GM12878 (cell line): ENCODE measurements around the gene PPP1R10. TPM values are rescaled to one million over a fixed set of nuclear protein-coding genes. Genes with fewer than 3 reads are reported as not detected.

Experiments
- CBFB ChIP-seq: IDR thresholded peaks from 2 replicates; pipeline ENCODE4 v1.6.1; 2016; ENCODE audit warnings: antibody characterized with exemption, low read depth
- CBX5 ChIP-seq: sonication (generic); IDR thresholded peaks from 2 replicates; pipeline ENCODE4 v1.6.1; 2016; ENCODE audit warnings: low read depth, moderate library complexity, mild to moderate bottlenecking, inconsistent platforms
- ETV6 ChIP-seq, 2 experiments: fragments of 450-650 bp in 1 of 2; IDR thresholded peaks in 1 of 2; conservative IDR thresholded peaks in 1 of 2; 2 replicates each; pipeline ENCODE4 v1.6.1; 2014; ENCODE audit warnings: antibody characterized with exemption in 1 of 2, borderline replicate concordance in 1 of 2, low read depth in 1 of 2, mild to moderate bottlenecking in 1 of 2, moderate library complexity in 1 of 2
- IRF4 ChIP-seq: IDR thresholded peaks from 2 replicates; pipeline ENCODE4 v1.6.1; 2011; ENCODE audit warnings: low read depth, low read length
- JUNB ChIP-seq: IDR thresholded peaks from 2 replicates; pipeline ENCODE4 v1.6.1; 2016; ENCODE audit warnings: antibody characterized with exemption, mild to moderate bottlenecking
- KAT2A ChIP-seq: conservative IDR thresholded peaks from 2 replicates; pipeline ENCODE4 v1.6.1; 2011; ENCODE audit warnings: low read depth, low read length; ENCODE audit not compliant: control insufficient read depth
- NRF1 ChIP-seq: conservative IDR thresholded peaks from 2 replicates; pipeline ENCODE4 v1.6.1; 2011; ENCODE audit warnings: mild to moderate bottlenecking, low read depth, low read length, improper control_type of control experiment
- SMARCA5 ChIP-seq: fragments of 450-650 bp; IDR thresholded peaks from 2 replicates; pipeline ENCODE4 v1.6.1; 2017; ENCODE audit warnings: mild to moderate bottlenecking
- SRF ChIP-seq, 2 experiments: IDR thresholded peaks; 2 replicates each; pipeline ENCODE4 v1.6.1; 2011; ENCODE audit warnings: low read depth in 2 of 2, low read length in 2 of 2, mild to moderate bottlenecking in 1 of 2, moderate library complexity in 1 of 2
- STAT3 ChIP-seq: IDR thresholded peaks from 2 replicates; pipeline ENCODE4 v1.6.1; 2011; ENCODE audit warnings: low read depth, low read length, improper control_type of control experiment
- polyA plus RNA-seq, 11 experiments: library from polyadenylated mRNA; depleted of rRNA in 4 of 11; unstranded in 6 of 11; stranded (reverse) in 5 of 11; fragments of >200 nt; fragmentation: Nextera tagmentation in 4 of 11; fragmentation: Illumina TruSeq in 1 of 11; extraction: Ambion mirVana in 4 of 11; extraction: Trizol in 1 of 11; gene quantifications; 1 replicate in 1 of 11; 2 replicates in 10 of 11; pipeline versions ENCODE4 v1.2.1 to v1.2.3, GENCODE V29; 2011 to 2016; ENCODE audit warnings: inconsistent platforms in 2 of 11, missing spikeins in 2 of 11, low read depth in 1 of 11
- total RNA-seq, 4 experiments: library from RNA; depleted of rRNA in 3 of 4; stranded (reverse); fragments of >200 nt in 3 of 4; fragmentation: Illumina TruSeq in 1 of 4; extraction: Trizol in 1 of 4; gene quantifications; 2 replicates each; pipeline versions ENCODE4 v1.2.1 to v1.2.3, GENCODE V29; 2013 to 2021
- TF ChIP-seq, protein P1 (sequence below): fragments of 450-650 bp; IDR thresholded peaks from 2 replicates; pipeline ENCODE4 v1.6.1; 2016; ENCODE audit warnings: mild to moderate bottlenecking
- TF ChIP-seq, protein P2 (sequence below): fragments of 150-350 bp; IDR thresholded peaks from 2 replicates; pipeline ENCODE4 v1.6.1; 2016; ENCODE audit warnings: low read depth, low read length
- TF ChIP-seq, protein P3 (sequence below): IDR thresholded peaks from 2 replicates; pipeline ENCODE4 v1.6.1; 2012; ENCODE audit warnings: mild to moderate bottlenecking, low read depth, low read length
- TF ChIP-seq, protein P4 (sequence below): fragments of 450-650 bp; formaldehyde crosslinking; IDR thresholded peaks from 2 replicates; pipeline ENCODE4 v1.5.0; 2022; ENCODE audit warnings: mild to moderate bottlenecking, missing genetic modification characterization

Gene PPP1R10
- total and polyA plus RNA-seq, 10 of the 15 experiments (the other 5 are each of a cell fraction or from before 2014, with no cell fraction given): 11.3 to 83.8 (median 41.2) TPM

DNA sequence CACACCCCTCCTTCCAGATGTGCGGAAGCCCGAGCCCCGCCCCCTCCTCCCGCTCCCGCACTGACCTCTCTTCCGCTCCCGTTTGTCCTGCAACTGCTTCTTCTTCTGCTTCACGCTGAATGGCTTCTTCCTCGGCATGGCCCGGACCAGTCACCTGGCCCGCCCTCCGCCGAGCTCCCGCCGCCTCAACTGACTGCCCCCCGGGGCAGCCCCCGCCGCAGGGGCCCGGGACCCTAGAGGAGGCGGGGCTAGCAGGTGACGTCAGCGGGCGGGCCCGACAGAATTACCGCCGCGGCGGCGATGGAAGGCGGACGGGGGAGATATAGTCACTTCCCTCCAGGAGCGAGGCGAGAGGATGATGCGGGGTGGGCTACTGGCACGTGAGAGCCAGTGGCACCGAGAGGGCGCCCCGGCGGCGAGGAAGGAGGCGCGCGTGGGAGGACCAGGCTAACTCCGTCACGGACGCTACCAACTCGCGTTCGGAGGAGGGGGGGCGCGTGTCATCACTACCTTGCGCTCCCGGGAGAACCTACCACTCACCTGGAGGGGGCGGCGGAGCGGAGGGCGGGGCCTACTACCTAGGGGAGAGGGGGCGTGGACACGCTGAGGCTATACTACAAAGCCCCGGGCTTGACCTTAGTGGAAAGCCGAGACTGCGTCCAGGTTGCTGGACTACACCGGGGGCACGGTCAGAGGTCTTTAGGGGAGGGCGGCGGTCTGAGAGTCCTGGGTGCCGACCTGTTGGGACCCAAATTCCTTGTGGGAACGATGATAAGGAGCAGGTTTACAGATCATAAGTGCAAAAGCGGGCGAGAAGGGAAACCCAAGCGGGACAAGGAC lies 60.8 kb downstream of the PPP1R10 start, which contains the start of gene GNL1 (continued):
- no peak for TF ChIP-seq ETV6 (conservative IDR thresholded peaks at IDR 0.05 in 1 of 2, IDR thresholded peaks at IDR 0.05 in 1 of 2; ENCODE audit: borderline replicate concordance in 1 of 2, low read depth in 1 of 2)
- TF ChIP-seq, protein P1, sequence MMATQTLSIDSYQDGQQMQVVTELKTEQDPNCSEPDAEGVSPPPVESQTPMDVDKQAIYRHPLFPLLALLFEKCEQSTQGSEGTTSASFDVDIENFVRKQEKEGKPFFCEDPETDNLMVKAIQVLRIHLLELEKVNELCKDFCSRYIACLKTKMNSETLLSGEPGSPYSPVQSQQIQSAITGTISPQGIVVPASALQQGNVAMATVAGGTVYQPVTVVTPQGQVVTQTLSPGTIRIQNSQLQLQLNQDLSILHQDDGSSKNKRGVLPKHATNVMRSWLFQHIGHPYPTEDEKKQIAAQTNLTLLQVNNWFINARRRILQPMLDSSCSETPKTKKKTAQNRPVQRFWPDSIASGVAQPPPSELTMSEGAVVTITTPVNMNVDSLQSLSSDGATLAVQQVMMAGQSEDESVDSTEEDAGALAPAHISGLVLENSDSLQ: no peak; the same call in 1 of the 2 replicates
- TF ChIP-seq SRF (IDR thresholded peaks at IDR 0.05; ENCODE audit: low read depth in 2 of 2, low read length in 2 of 2): peak in 1 of 2 experiments; percentile 49; a peak in 1 of 4 replicates
- TF ChIP-seq, protein P2, sequence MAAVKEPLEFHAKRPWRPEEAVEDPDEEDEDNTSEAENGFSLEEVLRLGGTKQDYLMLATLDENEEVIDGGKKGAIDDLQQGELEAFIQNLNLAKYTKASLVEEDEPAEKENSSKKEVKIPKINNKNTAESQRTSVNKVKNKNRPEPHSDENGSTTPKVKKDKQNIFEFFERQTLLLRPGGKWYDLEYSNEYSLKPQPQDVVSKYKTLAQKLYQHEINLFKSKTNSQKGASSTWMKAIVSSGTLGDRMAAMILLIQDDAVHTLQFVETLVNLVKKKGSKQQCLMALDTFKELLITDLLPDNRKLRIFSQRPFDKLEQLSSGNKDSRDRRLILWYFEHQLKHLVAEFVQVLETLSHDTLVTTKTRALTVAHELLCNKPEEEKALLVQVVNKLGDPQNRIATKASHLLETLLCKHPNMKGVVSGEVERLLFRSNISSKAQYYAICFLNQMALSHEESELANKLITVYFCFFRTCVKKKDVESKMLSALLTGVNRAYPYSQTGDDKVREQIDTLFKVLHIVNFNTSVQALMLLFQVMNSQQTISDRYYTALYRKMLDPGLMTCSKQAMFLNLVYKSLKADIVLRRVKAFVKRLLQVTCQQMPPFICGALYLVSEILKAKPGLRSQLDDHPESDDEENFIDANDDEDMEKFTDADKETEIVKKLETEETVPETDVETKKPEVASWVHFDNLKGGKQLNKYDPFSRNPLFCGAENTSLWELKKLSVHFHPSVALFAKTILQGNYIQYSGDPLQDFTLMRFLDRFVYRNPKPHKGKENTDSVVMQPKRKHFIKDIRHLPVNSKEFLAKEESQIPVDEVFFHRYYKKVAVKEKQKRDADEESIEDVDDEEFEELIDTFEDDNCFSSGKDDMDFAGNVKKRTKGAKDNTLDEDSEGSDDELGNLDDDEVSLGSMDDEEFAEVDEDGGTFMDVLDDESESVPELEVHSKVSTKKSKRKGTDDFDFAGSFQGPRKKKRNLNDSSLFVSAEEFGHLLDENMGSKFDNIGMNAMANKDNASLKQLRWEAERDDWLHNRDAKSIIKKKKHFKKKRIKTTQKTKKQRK: no peak
- no peak for TF ChIP-seq CBX5
- TF ChIP-seq, protein P3, sequence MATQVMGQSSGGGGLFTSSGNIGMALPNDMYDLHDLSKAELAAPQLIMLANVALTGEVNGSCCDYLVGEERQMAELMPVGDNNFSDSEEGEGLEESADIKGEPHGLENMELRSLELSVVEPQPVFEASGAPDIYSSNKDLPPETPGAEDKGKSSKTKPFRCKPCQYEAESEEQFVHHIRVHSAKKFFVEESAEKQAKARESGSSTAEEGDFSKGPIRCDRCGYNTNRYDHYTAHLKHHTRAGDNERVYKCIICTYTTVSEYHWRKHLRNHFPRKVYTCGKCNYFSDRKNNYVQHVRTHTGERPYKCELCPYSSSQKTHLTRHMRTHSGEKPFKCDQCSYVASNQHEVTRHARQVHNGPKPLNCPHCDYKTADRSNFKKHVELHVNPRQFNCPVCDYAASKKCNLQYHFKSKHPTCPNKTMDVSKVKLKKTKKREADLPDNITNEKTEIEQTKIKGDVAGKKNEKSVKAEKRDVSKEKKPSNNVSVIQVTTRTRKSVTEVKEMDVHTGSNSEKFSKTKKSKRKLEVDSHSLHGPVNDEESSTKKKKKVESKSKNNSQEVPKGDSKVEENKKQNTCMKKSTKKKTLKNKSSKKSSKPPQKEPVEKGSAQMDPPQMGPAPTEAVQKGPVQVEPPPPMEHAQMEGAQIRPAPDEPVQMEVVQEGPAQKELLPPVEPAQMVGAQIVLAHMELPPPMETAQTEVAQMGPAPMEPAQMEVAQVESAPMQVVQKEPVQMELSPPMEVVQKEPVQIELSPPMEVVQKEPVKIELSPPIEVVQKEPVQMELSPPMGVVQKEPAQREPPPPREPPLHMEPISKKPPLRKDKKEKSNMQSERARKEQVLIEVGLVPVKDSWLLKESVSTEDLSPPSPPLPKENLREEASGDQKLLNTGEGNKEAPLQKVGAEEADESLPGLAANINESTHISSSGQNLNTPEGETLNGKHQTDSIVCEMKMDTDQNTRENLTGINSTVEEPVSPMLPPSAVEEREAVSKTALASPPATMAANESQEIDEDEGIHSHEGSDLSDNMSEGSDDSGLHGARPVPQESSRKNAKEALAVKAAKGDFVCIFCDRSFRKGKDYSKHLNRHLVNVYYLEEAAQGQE: no peak
- TF ChIP-seq SMARCA5: peak; percentile 94
- TF ChIP-seq, protein P4, sequence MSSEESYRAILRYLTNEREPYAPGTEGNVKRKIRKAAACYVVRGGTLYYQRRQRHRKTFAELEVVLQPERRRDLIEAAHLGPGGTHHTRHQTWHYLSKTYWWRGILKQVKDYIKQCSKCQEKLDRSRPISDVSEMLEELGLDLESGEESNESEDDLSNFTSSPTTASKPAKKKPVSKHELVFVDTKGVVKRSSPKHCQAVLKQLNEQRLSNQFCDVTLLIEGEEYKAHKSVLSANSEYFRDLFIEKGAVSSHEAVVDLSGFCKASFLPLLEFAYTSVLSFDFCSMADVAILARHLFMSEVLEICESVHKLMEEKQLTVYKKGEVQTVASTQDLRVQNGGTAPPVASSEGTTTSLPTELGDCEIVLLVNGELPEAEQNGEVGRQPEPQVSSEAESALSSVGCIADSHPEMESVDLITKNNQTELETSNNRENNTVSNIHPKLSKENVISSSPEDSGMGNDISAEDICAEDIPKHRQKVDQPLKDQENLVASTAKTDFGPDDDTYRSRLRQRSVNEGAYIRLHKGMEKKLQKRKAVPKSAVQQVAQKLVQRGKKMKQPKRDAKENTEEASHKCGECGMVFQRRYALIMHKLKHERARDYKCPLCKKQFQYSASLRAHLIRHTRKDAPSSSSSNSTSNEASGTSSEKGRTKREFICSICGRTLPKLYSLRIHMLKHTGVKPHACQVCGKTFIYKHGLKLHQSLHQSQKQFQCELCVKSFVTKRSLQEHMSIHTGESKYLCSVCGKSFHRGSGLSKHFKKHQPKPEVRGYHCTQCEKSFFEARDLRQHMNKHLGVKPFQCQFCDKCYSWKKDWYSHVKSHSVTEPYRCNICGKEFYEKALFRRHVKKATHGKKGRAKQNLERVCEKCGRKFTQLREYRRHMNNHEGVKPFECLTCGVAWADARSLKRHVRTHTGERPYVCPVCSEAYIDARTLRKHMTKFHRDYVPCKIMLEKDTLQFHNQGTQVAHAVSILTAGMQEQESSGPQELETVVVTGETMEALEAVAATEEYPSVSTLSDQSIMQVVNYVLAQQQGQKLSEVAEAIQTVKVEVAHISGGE (CRISPR knock-in tag): no peak
- no peak for TF ChIP-seq NRF1
- no peak; the same call in 1 of the 2 replicates for TF ChIP-seq CBFB
- no peak for TF ChIP-seq STAT3
- TF ChIP-seq KAT2A: no peak
- TF ChIP-seq JUNB: no peak; the same call in 1 of the 2 replicates
- TF ChIP-seq IRF4: peak; percentile 11; the same call in 1 of the 2 replicates
